ENCODE results near the gene NDUFB1.

The NDUFB1 gene

DNA sequence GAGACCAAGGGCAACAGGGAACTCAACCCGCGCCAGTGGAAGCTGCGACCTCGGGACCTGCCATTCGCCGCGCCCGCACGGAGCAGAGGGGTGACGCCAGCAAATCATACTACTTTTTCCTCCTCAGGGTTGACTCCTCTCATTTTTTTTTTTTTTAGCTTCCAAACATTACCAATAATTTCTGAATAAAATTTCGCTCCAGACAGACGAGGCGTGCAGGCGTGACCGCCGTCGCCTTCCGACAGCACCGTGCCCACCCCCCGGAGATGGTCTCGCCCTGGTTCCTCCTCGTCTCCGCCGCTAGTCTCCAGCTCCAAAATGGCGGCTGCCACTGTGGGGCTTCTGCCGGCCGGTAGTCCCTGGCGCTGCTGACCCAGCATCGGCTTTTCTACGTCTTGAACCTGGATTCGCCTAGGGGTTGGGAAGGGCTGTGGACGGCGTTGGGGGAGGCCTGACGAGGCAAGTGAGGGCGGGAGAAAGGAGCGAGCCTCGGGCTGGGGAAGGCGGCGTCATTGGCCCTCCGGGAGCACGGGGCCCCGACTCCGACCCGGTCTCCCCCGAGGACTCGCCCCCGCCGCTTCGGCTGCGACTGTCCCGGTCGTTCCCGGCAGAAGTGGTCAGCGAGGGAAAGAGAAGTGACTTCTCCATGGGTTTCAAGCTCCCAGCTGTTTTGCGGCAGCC is at the start of gene NDUFB1, which contains the start of gene CPSF2:
Gene NDUFB1 (minus strand): TSS at position 37 of the 681 bp plus-strand sequence. CDS start 4,069 bp downstream, outside the sequence.
Gene CPSF2 (plus strand): TSS at position 300 of the 681 bp plus-strand sequence. CDS start 9,016 bp downstream, outside the sequence.
- Histone ChIP-seq H3K9ac (ENCODE audit: low read depth, low read length) (peak within 1 kb of the TSS; percentile 100), H3K27me3 (ENCODE audit: control insufficient read depth, insufficient read depth, low read length) (no peaks in the 10 kb centered on the region), H3K36me3 (ENCODE audit: control insufficient read depth, insufficient read depth, low read length) (peaks cover 6% of the 10 kb centered on the region), H3K4me3 (ENCODE audit: low read depth, low read length) (peak within 1 kb of the TSS; percentile 99), H3K9me3 (ENCODE audit: control insufficient read depth, insufficient read depth, low read length) (no peaks in the 10 kb centered on the region), H3K4me1 (ENCODE audit: control insufficient read depth, insufficient read depth, low read length) (peaks cover 4% of the 10 kb centered on the region)

DNA sequence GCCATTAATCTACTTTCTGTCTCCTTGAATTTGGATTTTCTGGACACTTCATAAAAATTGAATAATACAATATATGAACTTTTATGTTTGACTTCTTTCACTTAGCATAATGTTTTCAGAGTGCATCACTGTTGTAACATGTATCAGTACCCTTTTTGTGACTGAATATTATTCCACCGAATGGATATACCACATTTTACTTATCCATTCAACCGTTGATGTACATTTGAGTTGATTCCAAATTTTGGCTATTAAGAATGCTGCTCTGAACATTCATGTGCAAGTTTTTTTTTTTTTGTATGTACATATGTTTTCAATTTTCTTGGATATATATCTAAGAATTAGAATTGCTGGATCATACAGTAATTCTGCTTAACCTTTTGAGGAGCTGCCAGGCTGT is 43.5 kb upstream of the NDUFB1 start:
- Histone ChIP-seq H3K4me3 (ENCODE audit: low read depth, low read length) (no peak overlapping the region), H3K9me3 (ENCODE audit: control insufficient read depth, insufficient read depth, low read length) (no peaks in the 10 kb centered on the region), H3K4me1 (ENCODE audit: control insufficient read depth, insufficient read depth, low read length) (no peaks in the 10 kb centered on the region), H3K36me3 (ENCODE audit: control insufficient read depth, insufficient read depth, low read length) (peaks cover 16% of the 10 kb centered on the region), H3K9ac (ENCODE audit: low read depth, low read length) (no peak overlapping the region), H3K27me3 (ENCODE audit: control insufficient read depth, insufficient read depth, low read length) (no peaks in the 10 kb centered on the region)

DNA sequence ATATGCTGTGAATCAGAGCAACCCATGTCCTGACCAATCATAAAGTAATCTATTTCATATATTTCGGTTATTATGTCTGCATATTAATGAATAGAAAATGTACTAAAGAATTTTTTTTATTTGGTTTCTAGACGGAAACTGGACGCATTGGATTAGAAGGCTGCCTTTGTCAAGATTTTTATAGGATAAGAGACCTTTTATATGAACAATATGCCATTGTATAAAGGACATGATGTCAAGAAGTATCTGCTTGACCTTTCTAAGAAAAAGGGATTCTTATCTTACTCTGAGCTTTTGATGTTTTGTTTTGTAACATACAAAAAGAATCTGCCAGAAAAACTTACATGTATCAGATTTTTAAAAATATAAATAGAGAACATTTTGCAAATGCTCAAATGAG is 40.0 kb upstream of the NDUFB1 start:
- Histone ChIP-seq H3K36me3 (ENCODE audit: control insufficient read depth, insufficient read depth, low read length) (peaks cover 19% of the 10 kb centered on the region), H3K27me3 (ENCODE audit: control insufficient read depth, insufficient read depth, low read length) (no peaks in the 10 kb centered on the region), H3K9ac (ENCODE audit: low read depth, low read length) (no peak overlapping the region), H3K4me1 (ENCODE audit: control insufficient read depth, insufficient read depth, low read length) (no peaks in the 10 kb centered on the region), H3K4me3 (ENCODE audit: low read depth, low read length) (no peak overlapping the region), H3K9me3 (ENCODE audit: control insufficient read depth, insufficient read depth, low read length) (no peaks in the 10 kb centered on the region)

DNA sequence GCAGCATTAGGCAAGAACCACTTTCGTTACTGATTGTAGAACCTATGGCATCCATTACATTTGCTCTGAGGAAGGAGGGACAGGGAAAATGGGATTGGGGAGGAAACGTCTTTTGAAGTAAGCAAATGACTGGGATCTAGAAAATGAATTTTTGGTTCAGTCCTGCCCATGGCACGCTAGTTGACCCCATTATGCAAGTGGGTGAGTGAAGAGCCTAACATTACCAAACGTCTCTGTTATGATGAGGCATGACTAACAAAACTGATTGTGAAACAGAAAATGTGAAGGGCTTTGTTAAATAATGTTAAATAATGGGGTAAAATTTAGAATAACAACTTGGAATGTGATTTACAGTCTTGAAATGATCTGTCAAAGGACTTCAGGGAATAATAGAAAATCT is 39.1 kb upstream of the NDUFB1 start:
- Histone ChIP-seq H3K9ac (ENCODE audit: low read depth, low read length) (no peak overlapping the region), H3K4me3 (ENCODE audit: low read depth, low read length) (no peak overlapping the region), H3K9me3 (ENCODE audit: control insufficient read depth, insufficient read depth, low read length) (no peaks in the 10 kb centered on the region), H3K36me3 (ENCODE audit: control insufficient read depth, insufficient read depth, low read length) (peaks cover 23% of the 10 kb centered on the region), H3K4me1 (ENCODE audit: control insufficient read depth, insufficient read depth, low read length) (no peaks in the 10 kb centered on the region), H3K27me3 (ENCODE audit: control insufficient read depth, insufficient read depth, low read length) (no peaks in the 10 kb centered on the region)

GRCh38 chr14:92154283-92154942 is 32.9 kb upstream of the NDUFB1 start:
- Histone ChIP-seq H3K9me3 (ENCODE audit: control insufficient read depth, insufficient read depth, low read length) (no peaks in the 10 kb centered on the region), H3K27me3 (ENCODE audit: control insufficient read depth, insufficient read depth, low read length) (no peaks in the 10 kb centered on the region), H3K36me3 (ENCODE audit: control insufficient read depth, insufficient read depth, low read length) (peaks cover 7% of the 10 kb centered on the region), H3K4me1 (ENCODE audit: control insufficient read depth, insufficient read depth, low read length) (no peaks in the 10 kb centered on the region), H3K9ac (ENCODE audit: low read depth, low read length) (no peak overlapping the region), H3K4me3 (ENCODE audit: low read depth, low read length) (no peak overlapping the region)

DNA sequence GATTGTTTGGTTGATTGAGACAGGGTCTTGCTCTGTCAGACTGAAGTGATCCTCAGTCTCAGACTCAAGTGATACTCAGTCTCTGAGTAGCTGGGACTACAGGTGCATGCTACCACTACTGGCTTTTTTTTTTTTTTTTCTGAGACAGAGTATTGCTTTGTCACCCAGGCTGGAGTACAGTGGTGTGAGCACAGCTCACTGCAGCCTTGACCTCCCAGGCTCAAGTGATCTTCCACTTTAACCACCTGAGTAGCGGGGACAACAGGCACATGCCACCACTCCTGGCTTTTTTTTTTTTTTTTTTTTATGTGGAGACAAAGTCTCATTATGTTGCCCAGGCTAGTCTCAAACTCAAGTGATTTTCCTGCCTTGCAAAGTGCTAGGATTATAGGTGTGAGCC is 32.1 kb upstream of the NDUFB1 start:
- no peaks in the 10 kb centered on the region for H3K9me3 ChIP-seq (ENCODE audit: control insufficient read depth, insufficient read depth, low read length)
- H3K27me3 ChIP-seq (ENCODE audit: control insufficient read depth, insufficient read depth, low read length) = no peaks in the 10 kb centered on the region
- peaks cover 10% of the 10 kb centered on the region for H3K36me3 ChIP-seq (ENCODE audit: control insufficient read depth, insufficient read depth, low read length)
- H3K9ac ChIP-seq (ENCODE audit: low read depth, low read length) = no peak overlapping the region
- no peak overlapping the region for H3K4me3 ChIP-seq (ENCODE audit: low read depth, low read length)
- no peaks in the 10 kb centered on the region for H3K4me1 ChIP-seq (ENCODE audit: control insufficient read depth, insufficient read depth, low read length)

- no peak overlapping the region for H3K9ac ChIP-seq (ENCODE audit: low read depth, low read length)
- H3K9me3 ChIP-seq (ENCODE audit: control insufficient read depth, insufficient read depth, low read length) = no peaks in the 10 kb centered on the region
- peaks cover 32% of the 10 kb centered on the region for H3K36me3 ChIP-seq (ENCODE audit: control insufficient read depth, insufficient read depth, low read length)
- no peaks in the 10 kb centered on the region for H3K4me1 ChIP-seq (ENCODE audit: control insufficient read depth, insufficient read depth, low read length)
- no peaks in the 10 kb centered on the region for H3K27me3 ChIP-seq (ENCODE audit: control insufficient read depth, insufficient read depth, low read length)
- H3K4me3 ChIP-seq (ENCODE audit: low read depth, low read length) = no peak overlapping the region
Observed at GRCh38 chr14:92144708-92145107, 23.2 kb upstream of the NDUFB1 start.

- Histone ChIP-seq H3K4me1 (ENCODE audit: control insufficient read depth, insufficient read depth, low read length) (no peaks in the 10 kb centered on the region), H3K4me3 (ENCODE audit: low read depth, low read length) (no peak overlapping the region), H3K36me3 (ENCODE audit: control insufficient read depth, insufficient read depth, low read length) (peaks cover 28% of the 10 kb centered on the region)
Observed at GRCh38 chr14:92143962-92144361, 22.5 kb upstream of the NDUFB1 start.

GRCh38 chr14:92143309-92143708 is 21.8 kb upstream of the NDUFB1 start:
- H3K36me3 ChIP-seq (ENCODE audit: control insufficient read depth, insufficient read depth, low read length) = peaks cover 28% of the 10 kb centered on the region
- no peaks in the 10 kb centered on the region for H3K9me3 ChIP-seq (ENCODE audit: control insufficient read depth, insufficient read depth, low read length)
- no peak overlapping the region for H3K4me3 ChIP-seq (ENCODE audit: low read depth, low read length)
- H3K27me3 ChIP-seq (ENCODE audit: control insufficient read depth, insufficient read depth, low read length) = no peaks in the 10 kb centered on the region
- no peaks in the 10 kb centered on the region for H3K4me1 ChIP-seq (ENCODE audit: control insufficient read depth, insufficient read depth, low read length)
- H3K9ac ChIP-seq (ENCODE audit: low read depth, low read length) = no peak overlapping the region

More at GRCh38 chr14:92143962-92144361, 22.5 kb upstream of the NDUFB1 start:
- H3K9me3 ChIP-seq (ENCODE audit: control insufficient read depth, insufficient read depth, low read length) = no peaks in the 10 kb centered on the region
- H3K27me3 ChIP-seq (ENCODE audit: control insufficient read depth, insufficient read depth, low read length) = no peaks in the 10 kb centered on the region
- H3K9ac ChIP-seq (ENCODE audit: low read depth, low read length) = no peak overlapping the region

DNA sequence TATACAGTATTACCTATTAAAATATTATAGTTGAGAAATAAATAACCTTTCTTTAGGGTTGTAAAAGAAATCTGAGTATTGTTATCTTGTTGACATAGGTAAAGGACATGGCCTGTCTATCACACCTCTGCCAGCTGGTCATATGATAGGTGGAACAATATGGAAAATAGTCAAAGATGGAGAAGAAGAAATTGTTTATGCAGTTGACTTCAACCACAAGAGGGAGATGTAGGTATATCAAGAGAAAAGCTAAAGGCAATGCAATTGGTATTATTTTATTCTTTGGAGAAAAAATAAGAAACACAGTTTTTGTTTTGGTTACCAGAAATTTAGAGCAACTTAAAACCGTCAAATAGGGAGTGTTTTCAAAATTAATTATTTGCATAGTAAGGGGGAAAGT is 13.8 kb upstream of the NDUFB1 start:
- Histone ChIP-seq H3K9me3 (ENCODE audit: control insufficient read depth, insufficient read depth, low read length) (no peaks in the 10 kb centered on the region), H3K4me1 (ENCODE audit: control insufficient read depth, insufficient read depth, low read length) (no peaks in the 10 kb centered on the region), H3K4me3 (ENCODE audit: low read depth, low read length) (no peak overlapping the region), H3K36me3 (ENCODE audit: control insufficient read depth, insufficient read depth, low read length) (peaks cover 11% of the 10 kb centered on the region), H3K9ac (ENCODE audit: low read depth, low read length) (no peak overlapping the region), H3K27me3 (ENCODE audit: control insufficient read depth, insufficient read depth, low read length) (no peaks in the 10 kb centered on the region)

DNA sequence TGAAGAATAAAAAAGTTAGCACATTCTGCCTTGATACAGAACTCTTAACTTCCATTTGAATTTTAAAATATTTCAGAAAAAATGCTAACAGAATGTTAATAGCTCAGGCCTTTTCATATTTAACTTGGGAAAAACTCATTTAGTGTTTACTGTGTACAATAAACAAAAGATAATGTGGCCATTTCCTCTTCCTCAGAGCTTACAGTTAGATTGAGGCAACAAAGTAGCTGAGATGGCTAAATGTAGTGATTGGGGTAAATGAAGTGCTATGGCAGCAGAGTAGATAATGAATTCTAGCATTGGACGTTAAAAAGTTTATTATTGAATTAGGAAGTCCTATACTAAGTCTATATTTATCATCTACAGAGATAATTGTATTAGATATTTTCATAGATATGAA is 12.9 kb upstream of the NDUFB1 start:
- Histone ChIP-seq H3K36me3 (ENCODE audit: control insufficient read depth, insufficient read depth, low read length) (peaks cover 11% of the 10 kb centered on the region), H3K4me3 (ENCODE audit: low read depth, low read length) (no peak overlapping the region), H3K4me1 (ENCODE audit: control insufficient read depth, insufficient read depth, low read length) (no peaks in the 10 kb centered on the region), H3K9me3 (ENCODE audit: control insufficient read depth, insufficient read depth, low read length) (no peaks in the 10 kb centered on the region), H3K9ac (ENCODE audit: low read depth, low read length) (no peak overlapping the region), H3K27me3 (ENCODE audit: control insufficient read depth, insufficient read depth, low read length) (no peaks in the 10 kb centered on the region)

DNA sequence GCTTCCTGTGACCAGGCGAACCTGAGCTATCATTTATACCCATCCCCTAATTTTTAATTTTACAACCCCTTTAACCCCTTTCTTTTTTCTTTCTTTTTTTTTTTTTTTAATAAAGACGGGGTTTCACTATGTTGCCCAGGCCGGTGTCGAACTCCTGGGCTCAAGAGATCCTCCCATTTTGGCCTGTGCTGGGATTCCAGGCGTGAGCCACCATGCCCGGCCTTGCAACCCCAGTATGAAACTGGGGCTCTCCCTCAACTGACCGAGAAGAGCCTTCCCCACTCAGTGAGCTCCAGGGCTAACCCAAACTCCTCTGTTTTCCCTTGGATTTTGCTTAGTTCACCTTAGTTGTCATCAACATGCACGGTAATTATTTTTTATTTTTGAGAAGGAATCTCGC is 1.3 kb upstream of the NDUFB1 start:
- H3K4me1 ChIP-seq (ENCODE audit: control insufficient read depth, insufficient read depth, low read length) = peaks cover 4% of the 10 kb centered on the region
- peaks cover 8% of the 10 kb centered on the region for H3K36me3 ChIP-seq (ENCODE audit: control insufficient read depth, insufficient read depth, low read length)
- no peaks in the 10 kb centered on the region for H3K9me3 ChIP-seq (ENCODE audit: control insufficient read depth, insufficient read depth, low read length)
- peak overlapping the region; percentile 100 for H3K9ac ChIP-seq (ENCODE audit: low read depth, low read length)
- peak overlapping the region; percentile 99 for H3K4me3 ChIP-seq (ENCODE audit: low read depth, low read length)
- H3K27me3 ChIP-seq (ENCODE audit: control insufficient read depth, insufficient read depth, low read length) = no peaks in the 10 kb centered on the region

Measured in iPS-15b (cell line).